Muscle layer of duodenum (tissue), 2 donors: ENCODE measurements around the gene CDH5.

Source experiments
- H3K27ac ChIP-seq: one replicate; pipeline ENCODE4 v1.7.0; 2013; ENCODE audit warnings: mild to moderate bottlenecking, low read length
- H3K27me3 ChIP-seq: one replicate; pipeline ENCODE4 v1.7.0; 2013; ENCODE audit warnings: low read depth, mild to moderate bottlenecking, control low read depth, low read length
- H3K36me3 ChIP-seq, 2 donors: one replicate each; pipeline ENCODE4 v1.7.0; 2013; ENCODE audit warnings: low read length in 2 of 2, control low read depth in 1 of 2, mild to moderate bottlenecking in 1 of 2; ENCODE audit not compliant: insufficient read depth in 2 of 2, control insufficient read depth in 1 of 2
- H3K4me1 ChIP-seq, 2 donors: one replicate each; pipeline ENCODE4 v1.7.0; 2013; ENCODE audit warnings: low read length in 2 of 2, mild to moderate bottlenecking in 2 of 2, control low read depth in 1 of 2, moderate library complexity in 1 of 2; ENCODE audit not compliant: insufficient read depth in 2 of 2, control insufficient read depth in 1 of 2
- H3K4me3 ChIP-seq, 2 donors: one replicate each; pipeline ENCODE4 v1.7.0; 2013; ENCODE audit warnings: low read length in 2 of 2, low read depth in 1 of 2, mild to moderate bottlenecking in 1 of 2
- H3K9me3 ChIP-seq, 2 donors: one replicate each; pipeline ENCODE4 v1.7.0; 2013; ENCODE audit warnings: low read length in 2 of 2, control low read depth in 1 of 2, mild to moderate bottlenecking in 1 of 2; ENCODE audit not compliant: control insufficient read depth in 1 of 2
- donor health status: healthy.

CDH5 gene

GRCh38 chr16:66332634-66333610 lies 33.6 kb upstream of the CDH5 start:
- Histone ChIP-seq H3K9me3 (no peaks in the 10 kb centered on the region), H3K4me3 (no peak overlapping the region), H3K4me1 (peaks cover 0 to 6% of the 10 kb centered on the region in 2 donors), H3K36me3 (no peaks in the 10 kb centered on the region), H3K27me3 (no peaks in the 10 kb centered on the region), H3K27ac (no peak overlapping the region)

- Histone ChIP-seq H3K36me3 (no peaks in the 10 kb centered on the region), H3K27ac (no peak overlapping the region), H3K4me1 (peaks cover 0 to 6% of the 10 kb centered on the region in 2 donors), H3K4me3 (no peak overlapping the region), H3K9me3 (no peaks in the 10 kb centered on the region), H3K27me3 (no peaks in the 10 kb centered on the region)
These were observed 31.5 kb upstream of the CDH5 start for GRCh38 chr16:66334853-66335574.

- no peak overlapping the region for H3K27ac ChIP-seq
- no peaks in the 10 kb centered on the region for H3K9me3 ChIP-seq
- H3K4me3 ChIP-seq: no peak overlapping the region
- no peaks in the 10 kb centered on the region for H3K36me3 ChIP-seq
- no peaks in the 10 kb centered on the region for H3K27me3 ChIP-seq
- H3K4me1 ChIP-seq: peaks cover 0 to 6% of the 10 kb centered on the region in 2 donors
These were observed 30.7 kb upstream of the CDH5 start for GRCh38 chr16:66335704-66336329.

DNA sequence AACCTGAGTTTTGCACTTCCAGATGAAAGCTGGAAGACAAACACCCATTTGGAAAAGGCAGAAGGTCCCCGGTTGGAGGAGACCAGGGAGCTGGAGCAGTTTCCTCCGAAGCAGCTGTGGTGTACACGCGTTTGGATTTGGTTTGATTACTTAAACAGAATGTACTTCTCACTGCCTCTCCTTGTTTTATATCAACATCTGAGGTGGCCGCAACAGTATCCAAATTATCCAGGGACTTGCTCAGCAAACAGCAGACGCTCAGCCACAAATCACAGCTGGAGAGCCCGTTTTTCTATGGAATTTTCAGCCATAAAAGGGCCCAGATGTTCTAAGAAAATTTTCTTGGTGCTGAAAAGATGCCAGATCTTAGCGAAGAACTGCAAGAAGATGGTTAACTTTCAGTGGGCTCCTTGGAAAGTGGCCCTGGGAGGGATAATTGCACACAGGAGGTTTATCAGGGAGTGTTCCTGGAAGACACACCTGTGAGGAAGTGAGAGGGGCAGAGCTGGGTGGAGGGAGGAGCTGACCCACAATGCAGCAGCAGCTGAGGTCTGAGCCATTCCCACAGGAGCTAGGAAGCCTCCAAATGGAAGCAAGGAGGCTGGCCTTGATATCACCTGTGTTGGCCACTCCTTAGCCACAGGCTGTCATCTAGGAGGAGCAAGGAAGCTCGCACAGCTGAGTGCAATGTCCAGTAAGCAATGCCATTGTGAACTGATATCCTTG lies 28.9 kb upstream of the CDH5 start:
- H3K27ac ChIP-seq: no peak overlapping the region
- H3K27me3 ChIP-seq: no peaks in the 10 kb centered on the region
- no peak overlapping the region for H3K4me3 ChIP-seq
- H3K9me3 ChIP-seq: no peaks in the 10 kb centered on the region
- no peaks in the 10 kb centered on the region for H3K36me3 ChIP-seq
- H3K4me1 ChIP-seq: peaks cover 0 to 6% of the 10 kb centered on the region in 2 donors

DNA sequence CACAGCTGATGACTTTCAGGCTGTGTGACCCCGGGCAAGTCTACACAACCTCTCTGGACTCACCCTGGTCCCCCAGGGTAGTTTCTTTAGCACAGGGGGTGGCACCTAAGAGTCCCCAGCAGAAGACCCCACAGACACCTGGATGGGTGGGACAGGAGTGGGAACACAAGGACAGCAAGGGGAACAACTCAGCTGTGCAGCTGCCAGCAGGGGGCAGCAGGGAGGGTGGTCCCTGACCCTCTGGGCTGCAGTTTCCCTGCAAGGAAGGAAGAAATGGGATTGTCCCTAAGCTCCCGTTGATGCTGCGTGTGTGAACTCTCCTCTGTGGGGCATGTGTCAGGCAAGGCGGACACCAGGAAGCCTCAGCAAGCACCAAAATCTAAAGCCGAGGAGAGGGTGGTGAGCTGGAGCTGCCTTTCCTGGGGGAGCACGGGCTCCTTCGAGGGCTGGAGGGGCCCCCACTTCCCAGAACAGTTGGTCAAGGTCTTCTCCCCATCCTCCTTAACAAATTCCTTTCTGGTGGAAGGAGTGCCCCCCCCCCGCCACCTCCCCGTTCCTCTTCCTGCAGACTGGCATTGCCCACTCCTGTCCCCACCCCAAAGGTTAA lies 24.1 kb upstream of the CDH5 start:
- Histone ChIP-seq H3K4me3 (no peak overlapping the region), H3K9me3 (no peaks in the 10 kb centered on the region), H3K27me3 (no peaks in the 10 kb centered on the region), H3K4me1 (no peaks in the 10 kb centered on the region), H3K36me3 (no peaks in the 10 kb centered on the region), H3K27ac (no peak overlapping the region)

DNA sequence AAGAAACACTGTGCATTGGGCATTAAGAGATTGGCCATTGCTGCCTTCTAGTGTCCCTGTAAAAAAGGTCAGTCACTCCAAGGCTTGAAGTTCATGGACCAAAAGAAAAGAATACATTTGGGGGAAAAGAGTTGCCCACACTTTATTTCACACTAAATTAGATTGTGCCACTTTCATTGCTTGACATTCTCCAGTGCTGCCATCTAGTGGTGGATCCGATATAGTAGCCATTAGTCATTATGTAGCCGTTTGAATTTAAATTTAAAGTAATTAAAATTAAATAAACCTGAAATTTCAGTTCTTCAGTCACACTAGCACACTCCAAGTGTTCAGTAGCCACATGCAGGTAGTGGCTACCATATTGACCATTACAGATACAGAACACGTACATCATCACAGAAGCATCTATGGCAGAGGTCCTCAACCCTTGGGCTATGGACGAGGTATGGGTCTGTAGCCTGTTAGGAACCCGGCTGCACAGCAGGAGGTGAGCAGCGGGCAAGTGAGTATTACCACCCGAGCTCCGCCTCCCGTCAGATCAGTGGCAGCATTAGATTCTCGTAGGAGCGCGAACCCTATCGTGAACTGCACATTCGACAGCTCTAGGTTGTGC lies 21.9 kb upstream of the CDH5 start:
- Histone ChIP-seq H3K27me3 (no peaks in the 10 kb centered on the region), H3K4me1 (no peaks in the 10 kb centered on the region), H3K36me3 (no peaks in the 10 kb centered on the region), H3K27ac (no peak overlapping the region), H3K9me3 (no peaks in the 10 kb centered on the region), H3K4me3 (no peak overlapping the region)

DNA sequence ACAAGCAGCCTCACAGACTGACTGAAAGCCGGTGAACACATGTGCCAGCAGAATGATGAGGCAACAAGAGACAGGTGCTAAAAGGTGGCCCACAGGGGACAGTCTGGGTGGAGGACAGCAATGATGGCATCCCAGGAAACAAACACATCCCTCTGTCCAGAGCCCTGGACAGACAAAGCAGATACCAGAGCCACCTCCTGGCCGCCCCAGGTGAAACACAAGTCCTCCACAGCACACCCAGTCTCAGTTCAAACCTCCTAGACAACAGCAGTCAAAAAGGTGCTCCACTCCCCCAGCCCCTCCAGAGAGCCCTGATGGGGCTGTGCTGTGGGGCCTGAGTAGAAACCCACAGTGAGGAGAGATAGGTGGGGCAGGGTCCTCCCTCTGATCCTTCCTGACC lies 20.3 kb upstream of the CDH5 start:
- H3K27ac ChIP-seq: no peak overlapping the region
- no peak overlapping the region for H3K4me3 ChIP-seq
- no peaks in the 10 kb centered on the region for H3K27me3 ChIP-seq
- no peaks in the 10 kb centered on the region for H3K9me3 ChIP-seq
- no peaks in the 10 kb centered on the region for H3K4me1 ChIP-seq
- H3K36me3 ChIP-seq: no peaks in the 10 kb centered on the region

DNA sequence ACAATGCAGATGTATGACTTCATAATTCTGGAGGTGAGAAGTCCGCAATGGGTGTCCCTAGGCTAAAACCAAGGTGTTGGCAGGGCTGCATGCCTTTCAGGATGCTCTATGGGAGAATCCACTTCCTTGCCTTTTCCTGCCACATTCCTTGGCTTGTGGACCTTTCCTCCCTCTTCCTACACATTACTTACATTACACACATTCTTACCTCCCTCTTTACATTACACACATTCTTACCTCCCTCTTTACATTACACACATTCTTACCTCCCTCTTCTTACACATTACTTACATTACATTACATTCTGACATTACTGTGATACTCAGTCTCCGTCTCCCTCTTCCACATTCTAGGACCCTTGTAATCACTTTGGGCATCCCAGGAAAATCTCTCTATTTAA lies 14.2 kb upstream of the CDH5 start:
- Histone ChIP-seq H3K4me1 (peaks cover under 1 to 1% of the 10 kb centered on the region in 2 donors), H3K9me3 (no peaks in the 10 kb centered on the region), H3K27me3 (no peaks in the 10 kb centered on the region), H3K36me3 (no peaks in the 10 kb centered on the region), H3K4me3 (no peak overlapping the region), H3K27ac (no peak overlapping the region)

GRCh38 chr16:66353055-66353454 lies 13.4 kb upstream of the CDH5 start:
- peaks cover 4 to 9% of the 10 kb centered on the region in 2 donors for H3K4me1 ChIP-seq
- H3K36me3 ChIP-seq: no peaks in the 10 kb centered on the region
- H3K4me3 ChIP-seq: no peak overlapping the region
- no peak overlapping the region for H3K27ac ChIP-seq
- no peaks in the 10 kb centered on the region for H3K27me3 ChIP-seq
- no peaks in the 10 kb centered on the region for H3K9me3 ChIP-seq

DNA sequence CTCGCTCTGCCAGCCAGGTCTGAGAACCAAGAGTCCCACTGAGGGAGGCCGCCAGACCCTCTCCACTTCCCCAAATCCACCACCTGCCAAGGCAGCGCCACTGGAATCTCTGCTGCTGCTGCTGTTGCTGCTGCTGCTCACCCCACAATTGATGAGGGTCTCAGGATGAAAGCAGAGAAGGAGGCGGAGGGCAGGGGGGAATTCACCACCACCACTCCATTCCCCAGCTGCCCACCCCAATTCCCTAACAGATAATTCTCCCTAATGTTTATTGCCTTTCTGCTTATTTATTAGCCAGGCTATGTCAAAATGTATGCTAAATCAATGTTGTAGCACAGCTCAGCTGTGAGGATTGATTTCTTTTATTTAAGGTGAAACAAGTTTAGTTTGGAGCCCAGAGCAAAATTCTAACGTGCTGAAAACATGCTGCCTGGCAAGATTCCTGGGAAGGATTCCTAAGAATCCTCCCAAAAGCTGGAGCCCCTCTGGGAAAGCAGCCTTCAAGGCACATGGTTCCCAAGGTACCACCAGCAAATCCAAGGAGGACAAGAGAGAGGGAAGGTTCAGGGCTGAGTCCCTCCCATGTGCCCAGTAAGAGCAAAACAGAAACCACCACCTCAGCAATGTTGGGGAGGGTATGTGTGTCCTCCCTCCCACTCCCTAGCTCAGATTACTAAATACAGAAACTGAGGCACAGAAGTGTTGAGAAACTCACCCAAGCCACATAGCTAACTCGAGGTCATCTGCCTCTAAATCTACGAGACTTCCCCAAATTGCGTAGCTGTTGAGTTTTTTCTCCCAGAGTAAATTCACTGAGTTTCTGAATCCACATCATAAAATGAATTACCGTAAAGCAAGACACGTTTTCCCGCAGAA lies 12.2 kb upstream of the CDH5 start:
- Histone ChIP-seq H3K9me3 (no peaks in the 10 kb centered on the region), H3K27ac (no peak overlapping the region), H3K27me3 (no peaks in the 10 kb centered on the region), H3K4me3 (no peak overlapping the region), H3K36me3 (no peaks in the 10 kb centered on the region), H3K4me1 (peaks cover 4 to 9% of the 10 kb centered on the region in 2 donors)
